ENCODE results near the gene ANOS1.

The ANOS1 gene

GRCh38 chrX:8546715-8547114 is 185.2 kb downstream of the ANOS1 start:
- TF ChIP-seq ISL1 (CRISPR knock-in tag; IDR thresholded peaks at IDR 0.05) (no peak), TCF4 (CRISPR knock-in tag; IDR thresholded peaks at IDR 0.05; ENCODE audit: borderline replicate concordance) (no peak), GLIS3 (CRISPR knock-in tag; IDR thresholded peaks at IDR 0.05) (no peak), ESRRG (CRISPR knock-in tag; IDR thresholded peaks at IDR 0.05) (no peak), RARB (CRISPR knock-in tag; IDR thresholded peaks at IDR 0.05) (no peak), ZNF8 (CRISPR knock-in tag; IDR thresholded peaks at IDR 0.05) (no peak), TSHZ2 (CRISPR knock-in tag; IDR thresholded peaks at IDR 0.05) (no peak), TOX (CRISPR knock-in tag; IDR thresholded peaks at IDR 0.05; ENCODE audit: borderline replicate concordance) (no peak)
- no peak for ATAC-seq

DNA sequence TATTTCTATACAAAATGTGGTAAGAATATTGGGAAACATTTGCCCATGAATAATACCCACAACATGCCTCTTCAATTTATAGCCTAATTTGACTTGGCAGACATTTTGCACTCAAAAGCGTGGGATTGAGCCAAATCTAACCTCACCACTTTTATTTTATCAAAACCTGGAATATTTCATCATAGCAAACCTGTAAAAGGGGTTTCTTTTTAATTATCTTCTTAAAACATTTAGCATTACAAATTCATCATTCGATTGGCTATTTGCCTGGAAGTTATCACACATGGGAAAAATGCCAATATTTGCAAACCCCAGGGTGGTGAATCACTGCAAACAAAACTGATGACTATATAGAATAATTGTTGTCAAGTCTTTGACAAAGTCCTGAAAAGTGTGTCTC is 211.1 kb downstream of the ANOS1 start:
- no peak for ATAC-seq
- TF ChIP-seq ISL1 (CRISPR knock-in tag; IDR thresholded peaks at IDR 0.05) (0 out of 2 replicates have a peak, but pooled peaks have one; percentile 17), ZNF8 (CRISPR knock-in tag; IDR thresholded peaks at IDR 0.05) (no peak), GLIS3 (CRISPR knock-in tag; IDR thresholded peaks at IDR 0.05) (no peak)

- TF ChIP-seq GLIS3 (CRISPR knock-in tag; IDR thresholded peaks at IDR 0.05) = no peak
- TF ChIP-seq SNAI2 (CRISPR knock-in tag; IDR thresholded peaks at IDR 0.05) = no peak
- no peak for TF ChIP-seq POU6F1 (CRISPR knock-in tag; IDR thresholded peaks at IDR 0.05; ENCODE audit: borderline replicate concordance, low read depth)
- no peak for TF ChIP-seq ZFP3 (CRISPR knock-in tag; IDR thresholded peaks at IDR 0.05)
- TF ChIP-seq ZNF565 (CRISPR knock-in tag; conservative IDR thresholded peaks at IDR 0.05; ENCODE audit: low read depth) = no peak
- no peak for TF ChIP-seq ESRRG (CRISPR knock-in tag; IDR thresholded peaks at IDR 0.05)
- no peak for TF ChIP-seq PPARA (CRISPR knock-in tag; IDR thresholded peaks at IDR 0.05; ENCODE audit: borderline replicate concordance)
- TF ChIP-seq ZNF8 (CRISPR knock-in tag; IDR thresholded peaks at IDR 0.05) = no peak
- TF ChIP-seq, protein P1, sequence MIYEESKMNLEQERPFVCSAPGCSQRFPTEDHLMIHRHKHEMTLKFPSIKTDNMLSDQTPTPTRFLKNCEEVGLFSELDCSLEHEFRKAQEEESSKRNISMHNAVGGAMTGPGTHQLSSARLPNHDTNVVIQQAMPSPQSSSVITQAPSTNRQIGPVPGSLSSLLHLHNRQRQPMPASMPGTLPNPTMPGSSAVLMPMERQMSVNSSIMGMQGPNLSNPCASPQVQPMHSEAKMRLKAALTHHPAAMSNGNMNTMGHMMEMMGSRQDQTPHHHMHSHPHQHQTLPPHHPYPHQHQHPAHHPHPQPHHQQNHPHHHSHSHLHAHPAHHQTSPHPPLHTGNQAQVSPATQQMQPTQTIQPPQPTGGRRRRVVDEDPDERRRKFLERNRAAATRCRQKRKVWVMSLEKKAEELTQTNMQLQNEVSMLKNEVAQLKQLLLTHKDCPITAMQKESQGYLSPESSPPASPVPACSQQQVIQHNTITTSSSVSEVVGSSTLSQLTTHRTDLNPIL (CRISPR knock-in tag; IDR thresholded peaks at IDR 0.05; ENCODE audit: low read depth) = no peak
- TF ChIP-seq BACH2 (CRISPR knock-in tag; IDR thresholded peaks at IDR 0.05; ENCODE audit: borderline replicate concordance) = no peak
- no peak for TF ChIP-seq RARB (CRISPR knock-in tag; IDR thresholded peaks at IDR 0.05)
- TF ChIP-seq OSR1 (CRISPR knock-in tag; IDR thresholded peaks at IDR 0.05) = no peak
- TF ChIP-seq ISL1 (CRISPR knock-in tag; IDR thresholded peaks at IDR 0.05) = no peak
- TF ChIP-seq, protein P2, sequence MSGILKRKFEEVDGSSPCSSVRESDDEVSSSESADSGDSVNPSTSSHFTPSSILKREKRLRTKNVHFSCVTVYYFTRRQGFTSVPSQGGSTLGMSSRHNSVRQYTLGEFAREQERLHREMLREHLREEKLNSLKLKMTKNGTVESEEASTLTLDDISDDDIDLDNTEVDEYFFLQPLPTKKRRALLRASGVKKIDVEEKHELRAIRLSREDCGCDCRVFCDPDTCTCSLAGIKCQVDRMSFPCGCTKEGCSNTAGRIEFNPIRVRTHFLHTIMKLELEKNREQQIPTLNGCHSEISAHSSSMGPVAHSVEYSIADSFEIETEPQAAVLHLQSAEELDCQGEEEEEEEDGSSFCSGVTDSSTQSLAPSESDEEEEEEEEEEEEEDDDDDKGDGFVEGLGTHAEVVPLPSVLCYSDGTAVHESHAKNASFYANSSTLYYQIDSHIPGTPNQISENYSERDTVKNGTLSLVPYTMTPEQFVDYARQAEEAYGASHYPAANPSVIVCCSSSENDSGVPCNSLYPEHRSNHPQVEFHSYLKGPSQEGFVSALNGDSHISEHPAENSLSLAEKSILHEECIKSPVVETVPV (CRISPR knock-in tag; IDR thresholded peaks at IDR 0.05) = no peak
- TF ChIP-seq, protein P3, sequence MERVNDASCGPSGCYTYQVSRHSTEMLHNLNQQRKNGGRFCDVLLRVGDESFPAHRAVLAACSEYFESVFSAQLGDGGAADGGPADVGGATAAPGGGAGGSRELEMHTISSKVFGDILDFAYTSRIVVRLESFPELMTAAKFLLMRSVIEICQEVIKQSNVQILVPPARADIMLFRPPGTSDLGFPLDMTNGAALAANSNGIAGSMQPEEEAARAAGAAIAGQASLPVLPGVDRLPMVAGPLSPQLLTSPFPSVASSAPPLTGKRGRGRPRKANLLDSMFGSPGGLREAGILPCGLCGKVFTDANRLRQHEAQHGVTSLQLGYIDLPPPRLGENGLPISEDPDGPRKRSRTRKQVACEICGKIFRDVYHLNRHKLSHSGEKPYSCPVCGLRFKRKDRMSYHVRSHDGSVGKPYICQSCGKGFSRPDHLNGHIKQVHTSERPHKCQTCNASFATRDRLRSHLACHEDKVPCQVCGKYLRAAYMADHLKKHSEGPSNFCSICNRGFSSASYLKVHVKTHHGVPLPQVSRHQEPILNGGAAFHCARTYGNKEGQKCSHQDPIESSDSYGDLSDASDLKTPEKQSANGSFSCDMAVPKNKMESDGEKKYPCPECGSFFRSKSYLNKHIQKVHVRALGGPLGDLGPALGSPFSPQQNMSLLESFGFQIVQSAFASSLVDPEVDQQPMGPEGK (CRISPR knock-in tag; IDR thresholded peaks at IDR 0.05; ENCODE audit: borderline replicate concordance) = no peak
- TF ChIP-seq ZNF70 (CRISPR knock-in tag; IDR thresholded peaks at IDR 0.05) = no peak
- no peak for TF ChIP-seq TCF4 (CRISPR knock-in tag; IDR thresholded peaks at IDR 0.05; ENCODE audit: borderline replicate concordance)
- TF ChIP-seq TOX (CRISPR knock-in tag; IDR thresholded peaks at IDR 0.05; ENCODE audit: borderline replicate concordance) = no peak
- TF ChIP-seq TSHZ2 (CRISPR knock-in tag; IDR thresholded peaks at IDR 0.05) = no peak
- no peak for TF ChIP-seq ZC3H10 (CRISPR knock-in tag; IDR thresholded peaks at IDR 0.05)
- no peak for ATAC-seq
Observed at GRCh38 chrX:8520178-8520577, 211.8 kb downstream of the ANOS1 start.

All from SK-N-SH treated with all-trans-retinoic acid at 6 μM for 48 hours (cell line).